Activated naive CD4-positive, alpha-beta T cell treated with anti-CD3 and anti-CD28 coated beads, Interleukin-2, amount 10 ng/mL, durations not matched to agents 5 hours and 36 hours (primary cell): Measurements from ENCODE around the gene IRF8. TPM values are rescaled to one million over a fixed set of nuclear protein-coding genes. Genes with fewer than 3 reads are reported as not detected.

Experiments used
- microRNA-seq: library from miRNA; unstranded; fragments of <30 nt; microRNA quantifications from one replicate; pipeline ENCODE4 v1.2.0, GENCODE V29; 2022; ENCODE audit warnings: borderline microRNAs expressed, borderline replicate concordance
- total RNA-seq, 2 experiments: library from RNA; stranded (reverse); gene quantifications; one replicate each; pipeline ENCODE4 v1.2.3, GENCODE V29; 2021

The IRF8 gene, protein sequence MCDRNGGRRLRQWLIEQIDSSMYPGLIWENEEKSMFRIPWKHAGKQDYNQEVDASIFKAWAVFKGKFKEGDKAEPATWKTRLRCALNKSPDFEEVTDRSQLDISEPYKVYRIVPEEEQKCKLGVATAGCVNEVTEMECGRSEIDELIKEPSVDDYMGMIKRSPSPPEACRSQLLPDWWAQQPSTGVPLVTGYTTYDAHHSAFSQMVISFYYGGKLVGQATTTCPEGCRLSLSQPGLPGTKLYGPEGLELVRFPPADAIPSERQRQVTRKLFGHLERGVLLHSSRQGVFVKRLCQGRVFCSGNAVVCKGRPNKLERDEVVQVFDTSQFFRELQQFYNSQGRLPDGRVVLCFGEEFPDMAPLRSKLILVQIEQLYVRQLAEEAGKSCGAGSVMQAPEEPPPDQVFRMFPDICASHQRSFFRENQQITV
- total RNA-seq, result 10 to 100 TPM; 10.8 to 12.7 TPM

DNA sequence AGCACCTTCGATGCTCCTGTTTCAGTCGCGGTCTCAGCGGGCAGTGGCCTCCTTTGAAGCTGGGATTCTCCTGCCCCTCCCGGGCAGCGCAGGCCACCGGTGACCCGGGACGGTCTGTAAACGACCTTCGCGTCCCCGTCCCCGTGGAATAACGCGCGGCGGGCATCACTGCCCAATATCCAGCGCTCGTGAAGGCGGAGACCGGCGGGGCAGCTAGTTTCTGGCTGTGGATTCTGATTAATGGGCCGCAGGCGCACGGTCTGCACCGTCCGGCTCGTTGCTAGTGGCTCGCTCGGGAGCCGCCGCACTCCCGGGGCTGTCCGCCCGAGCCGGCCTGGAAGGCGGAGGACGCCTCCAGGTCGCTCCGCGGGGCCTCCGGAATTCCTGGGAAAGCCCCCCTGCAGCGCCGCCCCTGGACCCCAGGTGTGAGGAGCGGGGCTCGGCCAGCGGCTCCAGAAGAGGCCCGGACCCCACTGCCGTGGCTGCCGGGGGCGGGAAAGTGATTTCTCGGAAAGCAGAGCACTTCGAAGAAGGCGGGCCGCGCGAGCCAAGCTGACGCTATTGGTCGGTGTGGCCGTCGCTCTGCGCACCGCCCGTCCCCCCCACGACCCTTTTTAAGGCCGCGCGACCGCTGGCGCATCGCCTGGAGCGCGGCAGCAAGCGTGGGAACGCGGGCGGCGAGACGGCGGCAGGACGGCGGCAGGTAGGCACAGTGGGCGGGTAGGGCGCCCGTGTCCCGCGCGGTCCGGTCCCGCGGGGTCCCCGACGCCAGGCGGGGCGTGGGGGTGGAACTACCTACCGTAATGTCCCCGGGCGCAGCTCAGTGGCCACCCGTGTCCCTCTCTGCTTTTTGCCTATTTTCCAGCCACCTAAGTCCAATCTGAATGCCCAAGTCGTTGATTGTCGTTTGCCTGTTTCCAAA is at the start of gene IRF8:
Gene IRF8 (plus strand): TSS at position 642 of the 922 bp plus-strand sequence. CDS start 3,854 bp downstream, outside the sequence.

Small RNA genes lying within 50 kb of the gene (microRNA-seq; reads per million reads assigned to microRNA genes)
- gene MIR6774, result not detected

Other genes with a start within 250 kb of the IRF8 start
- gene GINS2, start 210.2 kb upstream of the IRF8 start, total RNA-seq, result 10 to 100 TPM; 28.3 to 31.8 TPM
- gene C16orf74, start 148.1 kb upstream of the IRF8 start, total RNA-seq, result 1 to 10 TPM; 2.1 to 3.7 TPM
- 10 to 100 TPM; 22.4 to 26.8 TPM for gene EMC8, start 99.6 kb upstream of the IRF8 start, total RNA-seq
- gene COX4I1, start 99.5 kb upstream of the IRF8 start, total RNA-seq, result 100 to 1,000 TPM; 558 to 564 TPM